A549 (cell line): ENCODE results near the gene DES.

ENCODE experiments used
- CHD4 ChIP-seq: fragments of 200-600 bp; sonication (generic); IDR thresholded peaks from 2 replicates; pipeline ENCODE4 v1.6.1; 2016; ENCODE audit warnings: antibody characterized with exemption, mild to moderate bottlenecking, borderline replicate concordance
- EP300 ChIP-seq, 2 experiments: fragments of >200 bp; sonication (Bioruptor Twin); formaldehyde crosslinking; IDR thresholded peaks; 2 replicates in 1 of 2; 3 replicates in 1 of 2; pipeline ENCODE4 v1.6.1; 2016 to 2017
- MAFK ChIP-seq: fragments of 450-650 bp; IDR thresholded peaks from 2 replicates; pipeline ENCODE4 v1.6.1; 2014; ENCODE audit not compliant: partially characterized antibody
- PHF8 ChIP-seq: fragments of 200-600 bp; sonication (generic); IDR thresholded peaks from 2 replicates; pipeline ENCODE4 v1.6.1; 2016; ENCODE audit warnings: low read depth, mild to moderate bottlenecking, antibody characterized with exemption, moderate library complexity, borderline replicate concordance
- RNF2 ChIP-seq: fragments of 200-600 bp; sonication (generic); IDR thresholded peaks from 2 replicates; pipeline ENCODE4 v1.6.1; 2016; ENCODE audit warnings: low read depth, mild to moderate bottlenecking, antibody characterized with exemption, moderate library complexity, borderline replicate concordance
- TFCP2L1 ChIP-seq: fragments of 250-450 bp; sonication (Bioruptor Pico); IDR thresholded peaks from 2 replicates; pipeline ENCODE4 v1.5.0; 2021; ENCODE audit warnings: mild to moderate bottlenecking
- ZC3H11A ChIP-seq: fragments of 450-650 bp; IDR thresholded peaks from 2 replicates; pipeline ENCODE4 v1.6.1; 2014; ENCODE audit warnings: antibody characterized with exemption, mild to moderate bottlenecking
- TF ChIP-seq, protein P1 (sequence below): fragments of 450-650 bp; IDR thresholded peaks from 2 replicates; pipeline ENCODE4 v1.6.1; 2014; ENCODE audit warnings: antibody characterized with exemption
- TF ChIP-seq, protein P2 (sequence below): fragments of >200 bp; sonication (Bioruptor Twin); formaldehyde crosslinking; IDR thresholded peaks from 3 replicates; pipeline ENCODE4 v1.5.1; 2016
- TF ChIP-seq, protein P3 (sequence below): IDR thresholded peaks from 2 replicates; pipeline ENCODE4 v1.6.1; 2012
- TF ChIP-seq, protein P4 (sequence below): fragments of >200 bp; sonication (Bioruptor Twin); formaldehyde crosslinking; IDR thresholded peaks from 2 replicates; pipeline ENCODE4 v1.6.1; 2016
- TF ChIP-seq, protein P5 (sequence below): fragments of 200-600 bp; sonication (generic); IDR thresholded peaks from 2 replicates; pipeline ENCODE4 v1.6.1; 2016; ENCODE audit warnings: antibody characterized with exemption, mild to moderate bottlenecking, moderate library complexity

DNA sequence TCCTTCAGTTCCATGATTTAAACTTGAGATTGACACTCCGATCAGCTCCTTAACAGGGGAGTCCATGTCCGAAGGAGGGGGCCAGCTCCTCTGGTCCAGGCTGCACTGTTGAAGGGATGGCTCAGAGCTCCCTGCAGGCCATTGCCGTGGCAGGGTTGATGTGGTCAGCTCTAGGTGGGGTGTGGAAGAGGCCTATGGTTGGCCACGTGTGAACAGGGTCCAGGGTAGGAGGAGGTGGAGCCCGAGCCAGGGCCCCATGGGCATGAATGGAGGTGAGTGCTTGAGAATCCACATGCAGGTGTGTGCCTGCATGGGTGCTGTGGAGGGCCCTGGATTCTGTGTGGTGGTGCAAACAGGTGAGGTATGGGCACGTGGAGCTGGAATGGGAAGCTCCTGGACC lies 17.5 kb downstream of the DES start:
- TF ChIP-seq, protein P1, sequence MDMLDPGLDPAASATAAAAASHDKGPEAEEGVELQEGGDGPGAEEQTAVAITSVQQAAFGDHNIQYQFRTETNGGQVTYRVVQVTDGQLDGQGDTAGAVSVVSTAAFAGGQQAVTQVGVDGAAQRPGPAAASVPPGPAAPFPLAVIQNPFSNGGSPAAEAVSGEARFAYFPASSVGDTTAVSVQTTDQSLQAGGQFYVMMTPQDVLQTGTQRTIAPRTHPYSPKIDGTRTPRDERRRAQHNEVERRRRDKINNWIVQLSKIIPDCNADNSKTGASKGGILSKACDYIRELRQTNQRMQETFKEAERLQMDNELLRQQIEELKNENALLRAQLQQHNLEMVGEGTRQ: no peak
- no peak for TF ChIP-seq RNF2
- TF ChIP-seq, protein P2, sequence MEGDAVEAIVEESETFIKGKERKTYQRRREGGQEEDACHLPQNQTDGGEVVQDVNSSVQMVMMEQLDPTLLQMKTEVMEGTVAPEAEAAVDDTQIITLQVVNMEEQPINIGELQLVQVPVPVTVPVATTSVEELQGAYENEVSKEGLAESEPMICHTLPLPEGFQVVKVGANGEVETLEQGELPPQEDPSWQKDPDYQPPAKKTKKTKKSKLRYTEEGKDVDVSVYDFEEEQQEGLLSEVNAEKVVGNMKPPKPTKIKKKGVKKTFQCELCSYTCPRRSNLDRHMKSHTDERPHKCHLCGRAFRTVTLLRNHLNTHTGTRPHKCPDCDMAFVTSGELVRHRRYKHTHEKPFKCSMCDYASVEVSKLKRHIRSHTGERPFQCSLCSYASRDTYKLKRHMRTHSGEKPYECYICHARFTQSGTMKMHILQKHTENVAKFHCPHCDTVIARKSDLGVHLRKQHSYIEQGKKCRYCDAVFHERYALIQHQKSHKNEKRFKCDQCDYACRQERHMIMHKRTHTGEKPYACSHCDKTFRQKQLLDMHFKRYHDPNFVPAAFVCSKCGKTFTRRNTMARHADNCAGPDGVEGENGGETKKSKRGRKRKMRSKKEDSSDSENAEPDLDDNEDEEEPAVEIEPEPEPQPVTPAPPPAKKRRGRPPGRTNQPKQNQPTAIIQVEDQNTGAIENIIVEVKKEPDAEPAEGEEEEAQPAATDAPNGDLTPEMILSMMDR: no peak
- TF ChIP-seq MAFK: no peak
- TF ChIP-seq TFCP2L1 (CRISPR knock-in tag): no peak
- no peak for TF ChIP-seq ZC3H11A
- TF ChIP-seq, protein P3, sequence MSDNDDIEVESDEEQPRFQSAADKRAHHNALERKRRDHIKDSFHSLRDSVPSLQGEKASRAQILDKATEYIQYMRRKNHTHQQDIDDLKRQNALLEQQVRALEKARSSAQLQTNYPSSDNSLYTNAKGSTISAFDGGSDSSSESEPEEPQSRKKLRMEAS: no peak
- no peak for TF ChIP-seq CHD4
- no peak for TF ChIP-seq EP300 (IDR thresholded peaks at IDR 0.05)
- TF ChIP-seq, protein P4, sequence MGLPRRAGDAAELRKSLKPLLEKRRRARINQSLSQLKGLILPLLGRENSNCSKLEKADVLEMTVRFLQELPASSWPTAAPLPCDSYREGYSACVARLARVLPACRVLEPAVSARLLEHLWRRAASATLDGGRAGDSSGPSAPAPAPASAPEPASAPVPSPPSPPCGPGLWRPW: no peak
- no peak for TF ChIP-seq PHF8
- TF ChIP-seq, protein P5, sequence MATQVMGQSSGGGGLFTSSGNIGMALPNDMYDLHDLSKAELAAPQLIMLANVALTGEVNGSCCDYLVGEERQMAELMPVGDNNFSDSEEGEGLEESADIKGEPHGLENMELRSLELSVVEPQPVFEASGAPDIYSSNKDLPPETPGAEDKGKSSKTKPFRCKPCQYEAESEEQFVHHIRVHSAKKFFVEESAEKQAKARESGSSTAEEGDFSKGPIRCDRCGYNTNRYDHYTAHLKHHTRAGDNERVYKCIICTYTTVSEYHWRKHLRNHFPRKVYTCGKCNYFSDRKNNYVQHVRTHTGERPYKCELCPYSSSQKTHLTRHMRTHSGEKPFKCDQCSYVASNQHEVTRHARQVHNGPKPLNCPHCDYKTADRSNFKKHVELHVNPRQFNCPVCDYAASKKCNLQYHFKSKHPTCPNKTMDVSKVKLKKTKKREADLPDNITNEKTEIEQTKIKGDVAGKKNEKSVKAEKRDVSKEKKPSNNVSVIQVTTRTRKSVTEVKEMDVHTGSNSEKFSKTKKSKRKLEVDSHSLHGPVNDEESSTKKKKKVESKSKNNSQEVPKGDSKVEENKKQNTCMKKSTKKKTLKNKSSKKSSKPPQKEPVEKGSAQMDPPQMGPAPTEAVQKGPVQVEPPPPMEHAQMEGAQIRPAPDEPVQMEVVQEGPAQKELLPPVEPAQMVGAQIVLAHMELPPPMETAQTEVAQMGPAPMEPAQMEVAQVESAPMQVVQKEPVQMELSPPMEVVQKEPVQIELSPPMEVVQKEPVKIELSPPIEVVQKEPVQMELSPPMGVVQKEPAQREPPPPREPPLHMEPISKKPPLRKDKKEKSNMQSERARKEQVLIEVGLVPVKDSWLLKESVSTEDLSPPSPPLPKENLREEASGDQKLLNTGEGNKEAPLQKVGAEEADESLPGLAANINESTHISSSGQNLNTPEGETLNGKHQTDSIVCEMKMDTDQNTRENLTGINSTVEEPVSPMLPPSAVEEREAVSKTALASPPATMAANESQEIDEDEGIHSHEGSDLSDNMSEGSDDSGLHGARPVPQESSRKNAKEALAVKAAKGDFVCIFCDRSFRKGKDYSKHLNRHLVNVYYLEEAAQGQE: no peak
